Stomach smooth muscle (tissue), 2 donors: Measurements from ENCODE around the gene ZIC2.
"Not testable (repeated sequence)": the region's sequence is repeated elsewhere in the genome, so short reads cannot be mapped to it uniquely, and the experiment has no call there.

Experiments used
- H3K27ac ChIP-seq: one replicate; pipeline ENCODE4 v1.7.0; 2013; ENCODE audit warnings: mild to moderate bottlenecking, low read length, inconsistent platforms
- H3K27me3 ChIP-seq, 2 donors: one replicate each; pipeline ENCODE4 v1.7.0; 2013; ENCODE audit warnings: low read length in 2 of 2; ENCODE audit not compliant: insufficient read depth in 2 of 2, control insufficient read depth in 1 of 2
- H3K36me3 ChIP-seq, 2 donors: one replicate each; pipeline ENCODE4 v1.7.0; 2013; ENCODE audit warnings: low read length in 2 of 2; ENCODE audit not compliant: control insufficient read depth in 2 of 2, insufficient read depth in 2 of 2
- H3K4me1 ChIP-seq: one replicate; pipeline ENCODE4 v1.7.0; 2013; ENCODE audit warnings: low read length; ENCODE audit not compliant: control insufficient read depth, insufficient read depth
- H3K4me3 ChIP-seq, 2 donors: one replicate each; pipeline ENCODE4 v1.7.0; 2013; ENCODE audit warnings: low read length in 2 of 2
- H3K9ac ChIP-seq, 2 donors: one replicate each; pipeline ENCODE4 v1.7.0; 2013; ENCODE audit warnings: low read length in 2 of 2, mild to moderate bottlenecking in 1 of 2
- H3K9me3 ChIP-seq, 2 donors: one replicate each; pipeline ENCODE4 v1.7.0; 2013; ENCODE audit warnings: low read length in 2 of 2; ENCODE audit not compliant: control insufficient read depth in 2 of 2
- donor health status: healthy.
- donor health status: Pancreatic carcinoma.

Gene ZIC2

GRCh38 chr13:99981735-99982035, at the start of gene ZIC2:
Gene ZIC2 (plus strand): TSS chr13:99981784. CDS start chr13:99982065, 281 bp downstream.
- Histone ChIP-seq H3K27me3 (peaks cover 64 to 90% of the 10 kb centered on the region in 2 donors), H3K4me1 (peaks cover 28% of the 10 kb centered on the region), H3K9ac (no peak within 1 kb of the TSS), H3K4me3 (peak within 1 kb of the TSS in 1 of 2 donors; percentile 65), H3K36me3 (no peaks in the 10 kb centered on the region), H3K27ac (no peak within 1 kb of the TSS), H3K9me3 (peaks cover 0 to 7% of the 10 kb centered on the region in 2 donors)

GRCh38 chr13:99932912-99933311, 48.7 kb upstream of the ZIC2 start:
- no peaks in the 10 kb centered on the region for H3K36me3 ChIP-seq
- H3K9ac ChIP-seq, result no peak overlapping the region
- peaks cover 0 to 9% of the 10 kb centered on the region in 2 donors for H3K27me3 ChIP-seq
- peaks cover 0 to 2% of the 10 kb centered on the region in 2 donors for H3K9me3 ChIP-seq
- no peak overlapping the region for H3K4me3 ChIP-seq
- H3K4me1 ChIP-seq, result no peaks in the 10 kb centered on the region
- no peak overlapping the region for H3K27ac ChIP-seq

GRCh38 chr13:99935772-99936171, 45.8 kb upstream of the ZIC2 start:
- Histone ChIP-seq H3K9me3 (peaks cover 0 to 2% of the 10 kb centered on the region in 2 donors), H3K36me3 (no peaks in the 10 kb centered on the region), H3K4me3 (no peak overlapping the region), H3K9ac (no peak overlapping the region), H3K27me3 (peaks cover 0 to 17% of the 10 kb centered on the region in 2 donors), H3K27ac (no peak overlapping the region), H3K4me1 (no peaks in the 10 kb centered on the region)

- no peak overlapping the region for H3K27ac ChIP-seq
- H3K27me3 ChIP-seq, result peaks cover 5 to 20% of the 10 kb centered on the region in 2 donors
- H3K9me3 ChIP-seq, result peaks cover 0 to 2% of the 10 kb centered on the region in 2 donors
- H3K4me3 ChIP-seq, result no peak overlapping the region
- H3K4me1 ChIP-seq, result no peaks in the 10 kb centered on the region
- H3K9ac ChIP-seq, result no peak overlapping the region
- no peaks in the 10 kb centered on the region for H3K36me3 ChIP-seq
These were observed 42.9 kb upstream of the ZIC2 start for GRCh38 chr13:99938635-99939034.

GRCh38 chr13:99941086-99941485, 40.5 kb upstream of the ZIC2 start:
- Histone ChIP-seq H3K36me3 (no peaks in the 10 kb centered on the region), H3K27me3 (peaks cover 8 to 25% of the 10 kb centered on the region in 2 donors), H3K4me1 (no peaks in the 10 kb centered on the region), H3K9me3 (no peaks in the 10 kb centered on the region), H3K9ac (no peak overlapping the region), H3K27ac (no peak overlapping the region), H3K4me3 (no peak overlapping the region)

GRCh38 chr13:99941911-99942310, 39.7 kb upstream of the ZIC2 start:
- H3K36me3 ChIP-seq, result no peaks in the 10 kb centered on the region
- no peaks in the 10 kb centered on the region for H3K9me3 ChIP-seq
- peaks cover 8 to 30% of the 10 kb centered on the region in 2 donors for H3K27me3 ChIP-seq
- no peak overlapping the region for H3K4me3 ChIP-seq
- no peak overlapping the region for H3K9ac ChIP-seq
- no peaks in the 10 kb centered on the region for H3K4me1 ChIP-seq
- H3K27ac ChIP-seq, result no peak overlapping the region

GRCh38 chr13:99944102-99944501, 37.5 kb upstream of the ZIC2 start:
- no peak overlapping the region for H3K4me3 ChIP-seq
- H3K9me3 ChIP-seq, result no peaks in the 10 kb centered on the region
- H3K4me1 ChIP-seq, result no peaks in the 10 kb centered on the region
- peaks cover 10 to 24% of the 10 kb centered on the region in 2 donors for H3K27me3 ChIP-seq
- no peaks in the 10 kb centered on the region for H3K36me3 ChIP-seq
- no peak overlapping the region for H3K27ac ChIP-seq
- H3K9ac ChIP-seq, result no peak overlapping the region

GRCh38 chr13:99944606-99945005, 37.0 kb upstream of the ZIC2 start:
- Histone ChIP-seq H3K9me3 (no peaks in the 10 kb centered on the region), H3K4me3 (no peak overlapping the region), H3K27me3 (peaks cover 10 to 21% of the 10 kb centered on the region in 2 donors)

GRCh38 chr13:99945515-99945914, 36.1 kb upstream of the ZIC2 start:
- peaks cover 10 to 17% of the 10 kb centered on the region in 2 donors for H3K27me3 ChIP-seq
- not testable (repeated sequence) for H3K4me3 ChIP-seq, H3K4me1 ChIP-seq, H3K9me3 ChIP-seq, H3K36me3 ChIP-seq, H3K27ac ChIP-seq, H3K9ac ChIP-seq

More at GRCh38 chr13:99944606-99945005, 37.0 kb upstream of the ZIC2 start:
- H3K4me1 ChIP-seq, result no peaks in the 10 kb centered on the region
- H3K9ac ChIP-seq, result no peak overlapping the region
- H3K27ac ChIP-seq, result no peak overlapping the region
- no peaks in the 10 kb centered on the region for H3K36me3 ChIP-seq

GRCh38 chr13:99947666-99948065, 33.9 kb upstream of the ZIC2 start:
- Histone ChIP-seq H3K4me1 (no peaks in the 10 kb centered on the region), H3K27me3 (peaks cover 6 to 17% of the 10 kb centered on the region in 2 donors), H3K4me3 (no peak overlapping the region)

GRCh38 chr13:99948411-99948810, 33.2 kb upstream of the ZIC2 start:
- Histone ChIP-seq H3K27me3 (peaks cover 9 to 23% of the 10 kb centered on the region in 2 donors), H3K9ac (no peak overlapping the region), H3K27ac (no peak overlapping the region), H3K4me1 (no peaks in the 10 kb centered on the region), H3K4me3 (no peak overlapping the region), H3K36me3 (no peaks in the 10 kb centered on the region), H3K9me3 (no peaks in the 10 kb centered on the region)

More at GRCh38 chr13:99947666-99948065, 33.9 kb upstream of the ZIC2 start:
- H3K9ac ChIP-seq, result no peak overlapping the region
- H3K9me3 ChIP-seq, result no peaks in the 10 kb centered on the region
- H3K36me3 ChIP-seq, result no peaks in the 10 kb centered on the region
- H3K27ac ChIP-seq, result no peak overlapping the region
